ENCODE results near the gene PITPNB.

GRCh38 chr22:27876684-27877083, 42.4 kb downstream of the PITPNB start:
- no peak for TF ChIP-seq CTCF (IDR thresholded peaks at IDR 0.05)
- TF ChIP-seq POLR2A (IDR thresholded peaks at IDR 0.05), result no peak
- TF ChIP-seq POLR2AphosphoS5 (IDR thresholded peaks at IDR 0.05; ENCODE audit: insufficient read depth in 1 of 2, low read depth in 1 of 2), result no peak
